Tibial nerve (tissue), 4 donors: Measurements from ENCODE around the gene VPS26C.

Experiments used
- CTCF ChIP-seq, 5 experiments: fragments of 200-600 bp in 3 of 5; fragments of 450-650 bp in 2 of 5; sonication (generic) in 3 of 5; IDR thresholded peaks; one replicate each; pipeline ENCODE4 v1.5.1; 2016 to 2019; ENCODE audit warnings: antibody characterized with exemption in 5 of 5, mild to moderate bottlenecking in 3 of 5, moderate library complexity in 2 of 5
- EP300 ChIP-seq, 2 donors: sonication (generic); formaldehyde crosslinking; IDR thresholded peaks; one replicate each; pipeline ENCODE4 v1.6.1; 2017; ENCODE audit warnings: antibody characterized with exemption in 2 of 2, mild to moderate bottlenecking in 1 of 2
- POLR2A ChIP-seq, 2 donors: fragments of 450-650 bp; IDR thresholded peaks; one replicate each; pipeline ENCODE4 v1.6.1; 2017; ENCODE audit warnings: antibody characterized with exemption in 2 of 2, mild to moderate bottlenecking in 2 of 2, moderate library complexity in 2 of 2

GRCh38 chr21:37186983-37187382 is 80.2 kb downstream of the VPS26C start:
- TF ChIP-seq CTCF (IDR thresholded peaks at IDR 0.05) (no peak), POLR2A (IDR thresholded peaks at IDR 0.05) (no peak), EP300 (IDR thresholded peaks at IDR 0.05) (no peak)
